ENCODE data around the gene DPPA2.

DPPA2 gene

GRCh38 chr3:109325109-109325508 is 8.8 kb upstream of the DPPA2 start:
- DNase-seq (ENCODE audit: low read depth) = no peak

GRCh38 chr3:109313061-109313460 is 3.3 kb downstream of the DPPA2 start:
- DNase-seq (ENCODE audit: low read depth) = no peak

GRCh38 chr3:109297496-109297895 is 18.8 kb downstream of the DPPA2 start:
- no peak for DNase-seq (ENCODE audit: low read depth)

- no peak for DNase-seq (ENCODE audit: low read depth)
Measured at GRCh38 chr3:109284071-109284470, 32.2 kb downstream of the DPPA2 start.

GRCh38 chr3:109278546-109278945 is 37.8 kb downstream of the DPPA2 start:
- no peak for DNase-seq (ENCODE audit: low read depth)

- no peak for DNase-seq (ENCODE audit: low read depth)
Measured at GRCh38 chr3:109278141-109278540, 38.2 kb downstream of the DPPA2 start.

GRCh38 chr3:109275702-109276293 is 40.5 kb downstream of the DPPA2 start:
- peak; percentile 24 for DNase-seq (ENCODE audit: low read depth)

- no peak for DNase-seq (ENCODE audit: low read depth)
Measured at GRCh38 chr3:109270779-109271178, 45.5 kb downstream of the DPPA2 start.

- DNase-seq (ENCODE audit: low read depth) = no peak
Measured at GRCh38 chr3:109269577-109270275, 46.6 kb downstream of the DPPA2 start.

GRCh38 chr3:109268181-109268580 is 48.1 kb downstream of the DPPA2 start:
- DNase-seq (ENCODE audit: low read depth) = no peak

- DNase-seq (ENCODE audit: low read depth) = no peak
Measured at GRCh38 chr3:109265295-109265694, 51.0 kb downstream of the DPPA2 start.

GRCh38 chr3:109257269-109257668 is 59.0 kb downstream of the DPPA2 start:
- DNase-seq (ENCODE audit: low read depth) = peak; percentile 3

GRCh38 chr3:109254770-109255169 is 61.5 kb downstream of the DPPA2 start:
- DNase-seq (ENCODE audit: low read depth) = no peak

GRCh38 chr3:109252641-109253040 is 63.7 kb downstream of the DPPA2 start:
- DNase-seq (ENCODE audit: low read depth) = no peak

All from EH (cell line).